Smooth muscle cell of the umbilical artery (primary cell): ENCODE results near the gene INKA1. TPM values are rescaled to one million over a fixed set of nuclear protein-coding genes. Genes with fewer than 3 reads are reported as not detected.

Experiments used
- total RNA-seq: library from RNA; depleted of rRNA; stranded (reverse); fragments of >200 nt; gene quantifications from 2 replicates; pipeline ENCODE4 v1.2.3, GENCODE V29; 2014

Gene INKA1
- total RNA-seq = 3.4 and 3.9 TPM in 2 replicates

DNA sequence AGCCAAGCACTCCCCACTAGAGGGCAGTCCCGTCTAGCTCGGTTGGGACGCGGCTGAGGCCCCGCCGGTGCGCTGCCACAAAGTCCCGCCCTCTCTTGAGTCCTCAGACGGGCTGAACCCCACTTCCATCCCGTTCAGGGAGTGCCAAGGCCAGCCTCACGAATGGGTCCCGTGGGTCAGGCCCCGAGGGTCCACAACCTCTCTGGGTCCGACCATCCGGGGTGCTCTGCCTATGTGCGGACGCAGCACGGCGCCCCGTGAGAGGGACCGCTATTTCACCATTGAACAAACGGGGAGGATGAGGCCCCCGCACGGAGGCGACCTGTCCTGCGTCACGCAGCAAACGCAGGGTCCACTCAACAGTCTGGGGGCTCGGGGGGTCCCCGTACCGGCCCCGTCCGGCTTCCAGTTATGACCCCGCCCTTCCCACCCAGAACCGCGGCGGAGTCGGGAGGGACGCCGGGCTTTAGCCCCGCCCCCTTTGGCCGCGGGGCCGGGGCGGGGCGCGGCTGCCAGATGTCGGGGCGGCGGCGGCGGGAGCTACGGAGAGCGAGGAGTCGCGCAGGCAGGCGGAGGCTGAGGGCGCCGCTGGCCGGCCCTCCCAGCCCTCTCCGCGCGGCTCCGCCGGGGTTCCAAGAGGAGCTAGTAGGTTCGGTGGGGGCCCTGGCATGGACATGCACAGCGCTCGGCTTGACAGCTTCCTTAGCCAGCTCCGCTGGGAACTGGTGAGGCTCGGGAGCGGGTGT, at the start of gene INKA1:
Gene INKA1 (plus strand): TSS at position 543 of the 746 bp plus-strand sequence. CDS start 132 bp downstream, at position 675.

DNA sequence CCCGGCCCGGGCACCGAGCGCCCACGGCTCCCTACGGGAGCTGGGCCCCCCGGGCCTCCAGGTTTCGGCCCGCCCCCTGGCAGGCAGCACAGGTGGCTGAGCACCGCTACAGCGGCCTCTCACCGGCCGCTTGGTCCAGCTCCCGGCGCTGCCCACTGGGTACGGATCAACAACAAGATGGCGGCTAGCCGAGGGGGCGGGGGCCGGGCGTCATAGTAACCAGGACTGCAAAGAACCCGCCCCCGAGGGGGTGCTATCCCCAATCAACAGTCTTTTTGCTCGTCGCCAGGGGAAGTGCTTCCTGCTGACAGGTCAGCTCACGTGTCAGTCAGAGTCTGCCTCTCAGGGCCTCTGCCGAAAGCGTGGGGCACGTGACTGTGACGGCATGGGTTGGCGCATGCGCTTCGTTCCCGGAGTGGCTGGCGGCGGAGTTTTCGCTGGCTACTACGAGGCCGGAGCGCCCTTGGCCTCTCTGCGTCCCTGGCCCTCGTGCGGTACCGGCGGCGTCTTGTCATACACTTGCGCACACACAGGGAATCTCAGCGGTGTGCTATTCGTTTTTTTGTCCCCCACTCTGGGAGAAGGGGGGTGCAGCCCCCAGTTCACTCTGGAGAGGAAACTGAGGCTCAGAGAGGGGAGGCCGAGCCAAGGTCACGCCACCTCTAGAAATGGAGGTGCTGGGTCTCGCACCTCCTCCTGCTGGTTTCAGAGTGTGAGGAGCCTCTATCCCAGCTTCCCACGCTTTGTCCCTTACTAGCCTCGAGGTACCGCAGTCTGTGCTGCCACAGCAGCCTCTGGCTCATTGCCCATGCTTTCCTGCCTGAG, 16.5 kb upstream of the INKA1 start, which contains the start of gene IP6K1:
Gene IP6K1 (minus strand): TSS at position 186 of the 825 bp plus-strand sequence. CDS start 38,502 bp downstream, outside the sequence.

DNA sequence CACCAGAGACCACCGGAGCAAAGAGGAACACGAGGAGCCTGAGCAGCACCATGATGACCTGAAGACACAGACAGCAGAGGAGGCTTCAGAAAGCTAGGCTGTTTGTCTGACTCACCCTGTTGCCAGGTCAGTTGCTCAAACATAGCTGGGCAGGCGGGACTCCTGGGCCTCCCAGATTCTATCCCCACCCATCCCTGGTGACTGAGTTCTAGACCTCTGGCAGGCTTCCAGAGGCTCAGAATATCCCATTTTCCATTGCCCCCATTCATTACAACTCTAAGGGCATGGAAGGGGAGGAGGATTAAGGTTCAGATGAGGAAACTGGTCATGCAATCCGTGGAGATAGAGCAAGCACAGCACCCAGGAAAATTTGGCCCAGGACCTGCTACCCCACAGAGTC, 3.3 kb upstream of the INKA1 start, which contains the start of gene CDHR4:
Gene CDHR4 (minus strand): TSS at position 113 of the 400 bp plus-strand sequence. CDS start 61 bp downstream, at position 52.

DNA sequence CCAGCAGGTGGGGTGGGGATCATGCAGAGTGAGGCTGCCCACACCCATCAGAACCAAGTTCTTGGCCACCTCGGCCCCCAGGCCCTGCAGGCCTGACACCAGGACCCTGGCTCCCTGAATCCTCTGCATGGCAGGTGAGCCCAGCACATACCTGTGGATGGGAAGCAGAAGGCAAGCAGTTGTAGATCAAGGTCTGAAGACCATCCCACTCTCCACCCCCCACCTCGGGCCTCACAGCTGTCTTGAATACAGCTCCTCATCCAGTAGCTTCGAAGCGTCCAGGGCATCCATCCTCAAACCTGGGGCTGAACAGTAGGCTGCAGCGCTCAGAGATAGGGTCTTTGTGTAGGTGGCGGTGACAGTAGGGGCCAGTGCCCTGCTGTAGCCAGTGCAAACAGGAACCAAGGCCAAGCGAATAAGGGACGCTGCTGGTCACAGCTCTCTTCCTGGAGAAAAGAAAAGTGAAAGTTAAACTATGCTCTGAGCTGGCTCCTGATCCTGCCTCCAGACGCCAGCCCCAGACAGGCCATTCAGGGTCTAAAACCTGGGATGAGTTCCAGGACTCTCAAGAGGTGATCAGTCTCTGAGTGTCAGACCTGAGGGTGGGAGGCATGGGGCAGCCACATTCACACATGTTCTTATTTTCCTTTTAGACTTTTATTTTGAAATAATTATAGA, 10.6 kb downstream of the INKA1 start, which contains the start of gene UBA7:
Gene UBA7 (minus strand): TSS at position 457 of the 678 bp plus-strand sequence. CDS start 166 bp downstream, at position 291.

Other genes starting within 250 kb of the INKA1 start
- gene BSN, start 248.8 kb upstream of the INKA1 start, total RNA-seq = under 0.01 and 0.14 TPM in 2 replicates
- gene APEH, start 128.9 kb upstream of the INKA1 start, total RNA-seq = 115 and 140 TPM in 2 replicates
- gene MST1, start 113.8 kb upstream of the INKA1 start, total RNA-seq = 4.8 and 7.7 TPM in 2 replicates
- gene RNF123, start 113.7 kb upstream of the INKA1 start, total RNA-seq = 30.9 and 33.2 TPM in 2 replicates
- 0.30 TPM in 1 of 2 replicates, not detected in the other for gene AMIGO3, start 83.6 kb upstream of the INKA1 start, total RNA-seq
- gene GMPPB, start 79.3 kb upstream of the INKA1 start, total RNA-seq = 40.6 and 42.2 TPM in 2 replicates
- 22.6 and 39.2 TPM in 2 replicates for gene IP6K1, start 16.7 kb upstream of the INKA1 start, total RNA-seq
- gene CDHR4, start 3.4 kb upstream of the INKA1 start, total RNA-seq = not detected in 2 replicates
- gene UBA7, start 10.7 kb downstream of the INKA1 start, total RNA-seq = 52.3 and 53.4 TPM in 2 replicates
- gene TRAIP, start 53.3 kb downstream of the INKA1 start, total RNA-seq = 1.5 and 2.4 TPM in 2 replicates
- not detected in 2 replicates for gene CAMKV, start 66.6 kb downstream of the INKA1 start, total RNA-seq
- gene MST1R, start 100.6 kb downstream of the INKA1 start, total RNA-seq = 0.14 and 0.30 TPM in 2 replicates
- 11.9 and 16.5 TPM in 2 replicates for gene MON1A, start 126.5 kb downstream of the INKA1 start, total RNA-seq
- 48.7 and 65.1 TPM in 2 replicates for gene RBM6, start 136.9 kb downstream of the INKA1 start, total RNA-seq